22Rv1 (cell line): Measurements from ENCODE around the gene OSBPL7.

ENCODE experiments used
- H3K27ac ChIP-seq: fragments of 450-650 bp; 2 replicates; pipeline ENCODE4 v1.5.1; 2017
- CTCF ChIP-seq: fragments of 450-650 bp; IDR thresholded peaks from 2 replicates; pipeline ENCODE4 v1.5.1; 2017; ENCODE audit warnings: mild to moderate bottlenecking
- ZFX ChIP-seq: fragments of 450-650 bp; IDR thresholded peaks from 2 replicates; pipeline ENCODE4 v1.6.1; 2017; ENCODE audit warnings: antibody characterized with exemption, borderline replicate concordance

Gene OSBPL7

GRCh38 chr17:47840001-47840741 lies 18.6 kb upstream of the OSBPL7 start:
- no peak overlapping the region; the same call in 1 of the 2 replicates for H3K27ac ChIP-seq

GRCh38 chr17:47839071-47839470 lies 17.5 kb upstream of the OSBPL7 start:
- H3K27ac ChIP-seq: no peak overlapping the region
- TF ChIP-seq ZFX (no peak), CTCF (no peak)

More at GRCh38 chr17:47840001-47840741, 18.6 kb upstream of the OSBPL7 start:
- TF ChIP-seq CTCF (no peak), ZFX (no peak)

GRCh38 chr17:47838636-47839035 lies 17.0 kb upstream of the OSBPL7 start:
- no peak for TF ChIP-seq CTCF
- TF ChIP-seq ZFX: no peak
- no peak overlapping the region for H3K27ac ChIP-seq

- TF ChIP-seq CTCF: no peak
- TF ChIP-seq ZFX: no peak
- H3K27ac ChIP-seq: no peak overlapping the region
Measured at GRCh38 chr17:47837401-47838039, 15.9 kb upstream of the OSBPL7 start.

- TF ChIP-seq ZFX (no peak), CTCF (no peak)
- H3K27ac ChIP-seq: no peak overlapping the region
Measured at GRCh38 chr17:47836601-47837000, 15.0 kb upstream of the OSBPL7 start.

GRCh38 chr17:47834756-47835155 lies 13.2 kb upstream of the OSBPL7 start:
- H3K27ac ChIP-seq: no peak overlapping the region
- TF ChIP-seq ZFX (no peak), CTCF (no peak)

- peak overlapping the region; percentile 73 for H3K27ac ChIP-seq
- TF ChIP-seq ZFX (no peak), CTCF (no peak)
Measured at GRCh38 chr17:47831934-47832327, 10.3 kb upstream of the OSBPL7 start.
